SK-N-SH treated with all-trans-retinoic acid at 6 μM for 48 hours (cell line): ENCODE results near the gene SH3PXD2A.

Source experiments
- ARNTL ChIP-seq: fragments of 450-650 bp; formaldehyde crosslinking; IDR thresholded peaks from 2 replicates; pipeline ENCODE4 v1.5.0; 2020; ENCODE audit warnings: low read depth, mild to moderate bottlenecking, moderate library complexity, borderline replicate concordance
- BACH2 ChIP-seq: fragments of 250-450 bp; sonication (Bioruptor Pico); IDR thresholded peaks from 2 replicates; pipeline ENCODE4 v1.9.0; 2021; ENCODE audit warnings: mild to moderate bottlenecking, borderline replicate concordance
- PPARA ChIP-seq: fragments of 250-450 bp; sonication (Bioruptor Pico); IDR thresholded peaks from 2 replicates; pipeline ENCODE4 v1.5.0; 2020; ENCODE audit warnings: mild to moderate bottlenecking, borderline replicate concordance
- RARB ChIP-seq: fragments of 250-450 bp; sonication (Bioruptor Pico); IDR thresholded peaks from 2 replicates; pipeline ENCODE4 v1.8.0; 2021; ENCODE audit warnings: mild to moderate bottlenecking, moderate library complexity
- ZFP30 ChIP-seq: fragments of 450-650 bp; formaldehyde crosslinking; IDR thresholded peaks from 2 replicates; pipeline ENCODE4 v1.5.0; 2022; ENCODE audit warnings: mild to moderate bottlenecking, moderate library complexity
- ZNF8 ChIP-seq: fragments of 450-650 bp; formaldehyde crosslinking; IDR thresholded peaks from 2 replicates; pipeline ENCODE4 v1.5.0; 2020; ENCODE audit warnings: mild to moderate bottlenecking, moderate library complexity
- TF ChIP-seq, protein P1 (sequence below): fragments of 250-450 bp; sonication (Bioruptor Pico); IDR thresholded peaks from 2 replicates; pipeline ENCODE4 v1.5.0; 2020; ENCODE audit warnings: mild to moderate bottlenecking, moderate library complexity
- TF ChIP-seq, protein P2 (sequence below): fragments of 250-450 bp; sonication (Bioruptor Pico); IDR thresholded peaks from 2 replicates; pipeline ENCODE4 v1.8.0; 2020; ENCODE audit warnings: mild to moderate bottlenecking, moderate library complexity, borderline replicate concordance

DNA sequence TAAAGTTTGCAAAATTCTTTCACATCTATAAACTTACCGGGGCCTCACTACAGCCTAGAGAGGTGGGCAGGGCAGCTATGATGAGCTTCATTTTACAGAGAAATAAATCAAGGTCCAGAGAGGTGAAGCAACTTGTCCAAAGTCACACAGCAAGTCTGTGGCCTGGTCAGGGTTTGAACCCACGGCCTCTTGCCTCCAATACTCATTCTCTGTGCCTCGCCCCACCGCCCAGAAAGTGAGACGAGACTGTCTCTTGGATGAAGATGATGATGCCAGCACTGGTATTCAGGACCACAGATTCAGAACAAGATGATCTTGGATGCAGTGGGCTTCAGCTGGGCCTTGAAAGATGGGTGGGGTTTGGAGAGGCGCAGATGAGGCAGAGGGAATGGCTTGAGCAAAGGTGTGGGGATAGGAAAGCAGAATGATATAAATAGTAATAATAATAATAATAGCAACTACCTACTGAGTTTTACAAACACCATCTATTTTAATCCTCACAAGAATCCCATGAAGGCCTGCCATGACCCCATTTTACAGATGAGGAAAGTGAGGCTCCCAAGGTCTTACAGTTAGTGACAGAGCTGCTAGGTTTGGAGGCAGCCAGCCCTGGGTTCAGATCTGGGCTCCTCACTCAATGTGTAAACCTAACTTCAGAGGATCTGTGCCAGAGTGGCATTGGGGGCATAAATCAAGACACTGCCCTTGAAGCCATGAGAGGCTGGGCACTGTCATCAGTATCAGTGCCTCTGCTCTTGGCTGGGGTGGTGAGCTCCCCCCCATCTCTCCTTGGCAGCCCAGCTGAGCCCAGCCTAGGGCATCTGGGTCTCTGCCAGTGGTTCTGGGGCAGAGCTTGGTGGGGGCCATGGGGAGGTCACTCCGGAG, 291.9 kb downstream of the SH3PXD2A start:
- no peak for TF ChIP-seq RARB (CRISPR knock-in tag)
- no peak for TF ChIP-seq ARNTL (CRISPR knock-in tag)
- no peak for TF ChIP-seq ZNF8 (CRISPR knock-in tag)
- TF ChIP-seq BACH2 (CRISPR knock-in tag), result no peak
- TF ChIP-seq, protein P1, sequence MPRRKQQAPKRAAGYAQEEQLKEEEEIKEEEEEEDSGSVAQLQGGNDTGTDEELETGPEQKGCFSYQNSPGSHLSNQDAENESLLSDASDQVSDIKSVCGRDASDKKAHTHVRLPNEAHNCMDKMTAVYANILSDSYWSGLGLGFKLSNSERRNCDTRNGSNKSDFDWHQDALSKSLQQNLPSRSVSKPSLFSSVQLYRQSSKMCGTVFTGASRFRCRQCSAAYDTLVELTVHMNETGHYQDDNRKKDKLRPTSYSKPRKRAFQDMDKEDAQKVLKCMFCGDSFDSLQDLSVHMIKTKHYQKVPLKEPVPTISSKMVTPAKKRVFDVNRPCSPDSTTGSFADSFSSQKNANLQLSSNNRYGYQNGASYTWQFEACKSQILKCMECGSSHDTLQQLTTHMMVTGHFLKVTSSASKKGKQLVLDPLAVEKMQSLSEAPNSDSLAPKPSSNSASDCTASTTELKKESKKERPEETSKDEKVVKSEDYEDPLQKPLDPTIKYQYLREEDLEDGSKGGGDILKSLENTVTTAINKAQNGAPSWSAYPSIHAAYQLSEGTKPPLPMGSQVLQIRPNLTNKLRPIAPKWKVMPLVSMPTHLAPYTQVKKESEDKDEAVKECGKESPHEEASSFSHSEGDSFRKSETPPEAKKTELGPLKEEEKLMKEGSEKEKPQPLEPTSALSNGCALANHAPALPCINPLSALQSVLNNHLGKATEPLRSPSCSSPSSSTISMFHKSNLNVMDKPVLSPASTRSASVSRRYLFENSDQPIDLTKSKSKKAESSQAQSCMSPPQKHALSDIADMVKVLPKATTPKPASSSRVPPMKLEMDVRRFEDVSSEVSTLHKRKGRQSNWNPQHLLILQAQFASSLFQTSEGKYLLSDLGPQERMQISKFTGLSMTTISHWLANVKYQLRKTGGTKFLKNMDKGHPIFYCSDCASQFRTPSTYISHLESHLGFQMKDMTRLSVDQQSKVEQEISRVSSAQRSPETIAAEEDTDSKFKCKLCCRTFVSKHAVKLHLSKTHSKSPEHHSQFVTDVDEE, result no peak
- TF ChIP-seq, protein P2, sequence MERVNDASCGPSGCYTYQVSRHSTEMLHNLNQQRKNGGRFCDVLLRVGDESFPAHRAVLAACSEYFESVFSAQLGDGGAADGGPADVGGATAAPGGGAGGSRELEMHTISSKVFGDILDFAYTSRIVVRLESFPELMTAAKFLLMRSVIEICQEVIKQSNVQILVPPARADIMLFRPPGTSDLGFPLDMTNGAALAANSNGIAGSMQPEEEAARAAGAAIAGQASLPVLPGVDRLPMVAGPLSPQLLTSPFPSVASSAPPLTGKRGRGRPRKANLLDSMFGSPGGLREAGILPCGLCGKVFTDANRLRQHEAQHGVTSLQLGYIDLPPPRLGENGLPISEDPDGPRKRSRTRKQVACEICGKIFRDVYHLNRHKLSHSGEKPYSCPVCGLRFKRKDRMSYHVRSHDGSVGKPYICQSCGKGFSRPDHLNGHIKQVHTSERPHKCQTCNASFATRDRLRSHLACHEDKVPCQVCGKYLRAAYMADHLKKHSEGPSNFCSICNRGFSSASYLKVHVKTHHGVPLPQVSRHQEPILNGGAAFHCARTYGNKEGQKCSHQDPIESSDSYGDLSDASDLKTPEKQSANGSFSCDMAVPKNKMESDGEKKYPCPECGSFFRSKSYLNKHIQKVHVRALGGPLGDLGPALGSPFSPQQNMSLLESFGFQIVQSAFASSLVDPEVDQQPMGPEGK, result no peak
- TF ChIP-seq ZFP30 (CRISPR knock-in tag), result no peak
- TF ChIP-seq PPARA (CRISPR knock-in tag), result no peak
